BJ (cell line): ENCODE data around the gene TGFB1. TPM values are rescaled to one million over a fixed set of nuclear protein-coding genes. Genes with fewer than 3 reads are reported as not detected.
A peak's percentile ranks its signal among the peaks of the same experiment; 100 is the strongest.

Experiments used
- CTCF ChIA-PET: fragments of 350-600 bp; formaldehyde crosslinking; extraction: SDS; loops from one replicate; lab custom pipeline; 2021; ENCODE audit warnings: antibody characterized with exemption, inconsistent platforms; lab: Yijun Ruan, JAX
- POLR2A ChIA-PET: fragments of 300-600 bp; sonication (Branson Sonifier 250); formaldehyde crosslinking; extraction: SDS; loops from one replicate; lab custom pipeline; 2021; ENCODE audit warnings: antibody characterized with exemption; lab: Charles Lee
- DNase-seq: peaks from one replicate; pipeline ENCODE4 v3.0.0-alpha.2; 2011; ENCODE audit warnings: low read depth
- H3K27me3 ChIP-seq: 2 replicates; pipeline ENCODE4 v1.6.0; 2011; ENCODE audit warnings: low read length; ENCODE audit not compliant: control insufficient read depth, insufficient read depth
- H3K36me3 ChIP-seq: 2 replicates; pipeline ENCODE4 v1.5.1; 2011; ENCODE audit warnings: low read length; ENCODE audit not compliant: control insufficient read depth, insufficient read depth
- H3K4me3 ChIP-seq: 2 replicates; pipeline ENCODE4 v1.5.1; 2011; ENCODE audit warnings: low read depth, mild to moderate bottlenecking, control low read depth, low read length
- polyA plus RNA-seq: library from polyadenylated mRNA; depleted of rRNA; stranded (reverse); fragments of >200 nt; gene quantifications from 2 replicates; pipeline ENCODE4 v1.2.3, GENCODE V29; 2011
- TF ChIP-seq, protein P1 (sequence below): IDR thresholded peaks from 2 replicates; pipeline ENCODE4 v1.5.1; 2011; ENCODE audit warnings: low read depth, mild to moderate bottlenecking, control low read depth, inconsistent platforms, low read length, moderate library complexity; ENCODE audit not compliant: insufficient read depth

TGFB1 gene
- polyA plus RNA-seq, 1 experiment, result 11.2 TPM

GRCh38 chr19:41363753-41364523 lies 10.2 kb upstream of the TGFB1 start, which contains the start of gene B9D2:
Gene B9D2, minus strand, starts transcription at chr19:41364149. Its CDS starts 630 bp downstream, at chr19:41363519.
- POLR2A ChIA-PET, result interaction anchor here (0.6 to 1.2 kb wide), 6 partner anchors 9 to 898 kb away, joined by 3 to 10 read pairs (median 4); partner anchors contain the start of genes BLVRB and TMEM91
- peak; percentile 89 for DNase-seq
- no peaks in the 10 kb centered on the region for H3K27me3 ChIP-seq
- CTCF ChIA-PET, result interaction anchor here (0.5 to 2.7 kb wide), 7 partner anchors 9 to 544 kb away, joined by 3 to 14 read pairs (median 3); partner anchors contain the start of gene TGFB1
- H3K36me3 ChIP-seq, result no peaks in the 10 kb centered on the region
- peak within 1 kb of the TSS; percentile 60 for H3K4me3 ChIP-seq
- TF ChIP-seq, protein P1, sequence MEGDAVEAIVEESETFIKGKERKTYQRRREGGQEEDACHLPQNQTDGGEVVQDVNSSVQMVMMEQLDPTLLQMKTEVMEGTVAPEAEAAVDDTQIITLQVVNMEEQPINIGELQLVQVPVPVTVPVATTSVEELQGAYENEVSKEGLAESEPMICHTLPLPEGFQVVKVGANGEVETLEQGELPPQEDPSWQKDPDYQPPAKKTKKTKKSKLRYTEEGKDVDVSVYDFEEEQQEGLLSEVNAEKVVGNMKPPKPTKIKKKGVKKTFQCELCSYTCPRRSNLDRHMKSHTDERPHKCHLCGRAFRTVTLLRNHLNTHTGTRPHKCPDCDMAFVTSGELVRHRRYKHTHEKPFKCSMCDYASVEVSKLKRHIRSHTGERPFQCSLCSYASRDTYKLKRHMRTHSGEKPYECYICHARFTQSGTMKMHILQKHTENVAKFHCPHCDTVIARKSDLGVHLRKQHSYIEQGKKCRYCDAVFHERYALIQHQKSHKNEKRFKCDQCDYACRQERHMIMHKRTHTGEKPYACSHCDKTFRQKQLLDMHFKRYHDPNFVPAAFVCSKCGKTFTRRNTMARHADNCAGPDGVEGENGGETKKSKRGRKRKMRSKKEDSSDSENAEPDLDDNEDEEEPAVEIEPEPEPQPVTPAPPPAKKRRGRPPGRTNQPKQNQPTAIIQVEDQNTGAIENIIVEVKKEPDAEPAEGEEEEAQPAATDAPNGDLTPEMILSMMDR, result no peak

DNA sequence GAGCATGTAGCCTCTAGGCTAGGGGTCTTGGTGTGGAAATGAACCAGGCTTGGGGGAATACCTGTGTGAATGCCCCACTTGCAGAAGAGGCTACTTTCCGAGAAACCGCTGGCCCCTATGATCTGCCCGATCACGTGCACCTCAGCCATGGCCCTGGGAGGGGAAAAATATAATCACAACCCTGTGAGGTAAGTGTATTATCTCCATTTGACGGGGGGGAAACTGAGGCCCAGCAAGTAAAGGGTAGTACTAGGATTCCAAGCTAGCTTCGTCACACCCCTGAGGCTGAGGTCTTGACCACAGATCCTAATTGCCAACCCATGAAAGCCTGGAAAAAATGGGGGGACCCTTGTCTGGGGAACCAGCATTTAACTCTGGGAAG lies 9.6 kb upstream of the TGFB1 start:
- H3K27me3 ChIP-seq, result no peaks in the 10 kb centered on the region
- peak overlapping the region; percentile 60 for H3K4me3 ChIP-seq
- TF ChIP-seq, protein P1, result no peak
- ChIA-PET CTCF (interaction anchor here (0.5 to 2.7 kb wide), 7 partner anchors 9 to 544 kb away, joined by 3 to 14 read pairs (median 3); partner anchors contain the start of gene TGFB1), POLR2A (interaction anchor here (1.0 to 1.2 kb wide), 3 partner anchors 10 to 17 kb away, joined by 4 to 8 read pairs (median 5); no protein-coding TSS in a partner anchor)
- no peaks in the 10 kb centered on the region for H3K36me3 ChIP-seq
- DNase-seq, result no peak

DNA sequence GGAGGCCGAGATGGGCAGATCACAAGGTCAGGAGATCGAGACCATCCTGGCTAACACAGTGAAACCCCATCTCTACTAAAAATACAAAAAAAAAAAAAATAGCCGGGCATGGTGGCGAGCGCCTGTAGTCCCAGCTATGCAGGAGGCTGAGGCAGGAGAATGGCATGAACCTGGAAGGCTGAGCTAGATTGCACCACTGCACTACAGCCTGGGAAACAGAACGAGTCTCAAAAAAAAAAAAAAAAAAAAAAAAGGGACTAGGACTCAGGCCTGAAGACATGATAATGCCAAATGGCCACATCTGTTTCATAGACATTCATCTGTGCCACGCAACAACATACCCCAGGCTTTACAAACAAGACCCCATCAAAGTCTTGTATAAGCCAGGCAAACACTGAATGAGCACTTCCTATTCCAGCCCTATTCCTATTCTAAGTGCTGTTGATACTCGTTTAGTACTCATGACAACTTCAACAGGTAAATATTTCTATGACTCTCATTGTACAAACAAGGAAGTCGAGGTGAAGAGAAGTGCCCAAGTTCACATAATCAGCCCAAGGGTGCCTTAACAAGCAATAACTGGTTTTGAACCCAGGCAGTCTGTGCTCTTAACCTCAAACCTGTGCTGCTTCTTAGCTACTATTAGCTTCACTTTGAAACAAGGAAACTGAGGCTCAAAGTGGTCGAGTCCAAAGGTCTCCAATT lies 8.6 kb upstream of the TGFB1 start:
- ChIA-PET CTCF (interaction anchor here (1.0 to 2.7 kb wide), 3 partner anchors 8 to 16 kb away, joined by 3 to 14 read pairs (median 3); partner anchors contain the start of gene TGFB1), POLR2A (no interaction called here)
- Histone ChIP-seq H3K4me3 (no peak overlapping the region), H3K27me3 (no peaks in the 10 kb centered on the region), H3K36me3 (no peaks in the 10 kb centered on the region)
- no peak for DNase-seq
- TF ChIP-seq, protein P1, result no peak

GRCh38 chr19:41359741-41360140 lies 6.0 kb upstream of the TGFB1 start:
- H3K27me3 ChIP-seq, result no peaks in the 10 kb centered on the region
- ChIA-PET POLR2A (no interaction called here), CTCF (no interaction called here)
- no peaks in the 10 kb centered on the region for H3K36me3 ChIP-seq
- TF ChIP-seq, protein P1, result no peak
- no peak for DNase-seq
- H3K4me3 ChIP-seq, result no peak overlapping the region

GRCh38 chr19:41357746-41358145 lies 4.0 kb upstream of the TGFB1 start:
- Histone ChIP-seq H3K36me3 (no peaks in the 10 kb centered on the region), H3K4me3 (no peak overlapping the region), H3K27me3 (no peaks in the 10 kb centered on the region)
- TF ChIP-seq, protein P1, result no peak
- no peak for DNase-seq
- CTCF ChIA-PET, result interaction anchor here (1.4 kb wide), 1 partner anchor 24 kb away, joined by 4 read pairs; no protein-coding TSS in a partner anchor
- POLR2A ChIA-PET, result no interaction called here
